Measurements from ENCODE around the gene FBXW10B. TPM values are rescaled to one million over a fixed set of nuclear protein-coding genes. Genes with fewer than 3 reads are reported as not detected.
"Not testable (repeated sequence)": the region's sequence is repeated elsewhere in the genome, so short reads cannot be mapped to it uniquely, and the experiment has no call there.

The FBXW10B gene
- total RNA-seq, 1 experiment from 2014 or later, result 8.1 TPM

DNA sequence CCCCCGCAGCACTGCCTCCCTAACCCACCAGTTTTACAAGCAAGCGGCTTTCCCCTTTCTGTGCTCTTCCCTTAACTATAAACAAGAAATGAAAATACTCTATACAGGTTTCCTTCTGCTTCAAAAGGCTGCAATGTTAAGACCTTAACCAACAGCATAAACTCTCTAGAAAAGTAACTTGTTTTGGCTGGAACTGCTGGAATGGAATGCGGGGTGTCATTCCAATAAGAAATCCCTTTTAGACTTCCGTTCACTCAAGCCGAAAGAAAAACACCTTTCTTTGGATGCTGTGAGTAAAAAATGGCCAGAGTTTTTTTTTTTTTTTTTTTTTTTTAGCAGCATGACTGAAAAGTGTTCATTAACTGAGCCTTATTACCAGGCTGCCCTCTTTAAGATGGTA, 27.5 kb downstream of the FBXW10B start:
- H3K4me3 Mint-ChIP-seq (ENCODE audit: low read depth, unreplicated experiment); DNase-seq; H3K27ac Mint-ChIP-seq (ENCODE audit: unreplicated experiment); BruUV-seq (replicated peaks); intact Hi-C loops (cut with micrococcal nuclease; ENCODE audit: unreplicated experiment); H3K36me3 Mint-ChIP-seq (ENCODE audit: insufficient read depth, unreplicated experiment); H3K4me1 Mint-ChIP-seq (ENCODE audit: low read depth, unreplicated experiment); H3K9me3 Mint-ChIP-seq (ENCODE audit: low read depth, unreplicated experiment); CTCF ChIA-PET; H3K27me3 Mint-ChIP-seq (ENCODE audit: unreplicated experiment): not testable (repeated sequence)

DNA sequence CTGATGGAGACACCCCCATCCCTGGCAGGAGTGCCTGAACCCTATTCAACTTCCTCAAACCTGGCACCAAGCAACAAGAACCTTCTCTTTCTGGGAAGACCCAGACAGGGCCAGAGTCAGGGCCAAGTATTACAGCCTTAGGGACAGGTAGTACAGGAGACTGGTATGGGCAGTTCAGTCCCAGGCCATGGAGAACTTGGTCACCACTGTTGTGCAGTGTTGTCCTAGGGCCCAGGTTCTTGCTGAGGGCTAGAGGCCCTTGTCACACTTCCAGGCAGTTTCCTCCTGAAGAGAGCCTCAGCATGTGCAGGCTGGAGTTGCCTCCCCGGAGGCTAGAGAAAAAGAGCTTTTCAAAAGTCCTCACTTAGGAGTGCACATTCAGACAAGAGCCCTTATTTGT, 28.7 kb downstream of the FBXW10B start:
- BruUV-seq (replicated peaks); H3K4me3 Mint-ChIP-seq (ENCODE audit: low read depth, unreplicated experiment); intact Hi-C loops (cut with micrococcal nuclease; ENCODE audit: unreplicated experiment); H3K4me1 Mint-ChIP-seq (ENCODE audit: low read depth, unreplicated experiment); CTCF ChIA-PET; H3K27ac Mint-ChIP-seq (ENCODE audit: unreplicated experiment); H3K27me3 Mint-ChIP-seq (ENCODE audit: unreplicated experiment); H3K36me3 Mint-ChIP-seq (ENCODE audit: insufficient read depth, unreplicated experiment); H3K9me3 Mint-ChIP-seq (ENCODE audit: low read depth, unreplicated experiment); DNase-seq: not testable (repeated sequence)

DNA sequence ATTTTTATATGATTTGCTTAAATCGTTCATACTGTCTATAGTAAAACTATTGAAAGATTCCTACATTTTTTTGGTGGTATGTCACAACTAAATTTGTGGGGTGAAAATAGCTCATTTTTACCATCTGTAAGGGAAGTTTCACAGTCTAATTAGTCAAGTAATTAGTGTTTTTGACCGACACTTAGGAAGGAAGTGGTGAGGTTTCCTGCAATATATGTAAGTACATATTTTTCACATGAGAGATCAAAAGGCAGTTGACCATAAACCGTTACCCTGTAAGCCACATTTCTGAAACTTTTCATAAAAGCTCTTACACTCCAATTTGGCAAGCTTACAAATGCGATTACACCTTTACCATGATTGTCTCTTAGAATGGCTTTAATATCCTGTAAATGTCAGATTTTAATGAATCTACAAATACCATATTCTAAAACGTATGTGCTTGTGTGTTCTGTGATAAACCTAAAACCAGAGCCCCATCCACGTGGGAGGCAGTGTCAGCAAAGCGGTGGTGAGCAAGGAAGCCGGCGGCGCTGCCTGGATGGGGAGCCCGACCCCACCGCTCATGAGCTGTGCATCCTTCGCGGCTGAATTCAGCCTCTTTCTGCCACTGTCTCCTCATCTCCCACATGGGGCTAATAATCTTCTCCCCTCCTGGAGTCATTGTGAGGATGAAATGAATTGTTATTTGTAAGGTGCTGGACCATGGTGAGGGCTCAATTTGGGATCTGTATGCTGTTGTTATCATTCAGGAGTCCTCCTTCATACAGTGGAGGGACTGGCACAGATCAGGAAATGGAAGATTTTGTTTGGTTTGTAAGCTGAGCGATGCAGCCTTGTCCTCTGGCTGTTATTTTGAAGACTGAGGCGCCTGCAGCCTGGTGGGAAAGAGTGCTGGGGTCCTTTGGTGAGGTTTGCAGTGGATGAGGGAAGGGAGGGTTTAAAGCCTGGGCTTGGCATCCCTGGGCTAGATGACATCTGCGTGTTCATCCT, 29.7 kb downstream of the FBXW10B start:
- H3K27me3 Mint-ChIP-seq (ENCODE audit: unreplicated experiment); intact Hi-C loops (cut with micrococcal nuclease; ENCODE audit: unreplicated experiment); H3K36me3 Mint-ChIP-seq (ENCODE audit: insufficient read depth, unreplicated experiment); H3K9me3 Mint-ChIP-seq (ENCODE audit: low read depth, unreplicated experiment); BruUV-seq (replicated peaks); H3K4me1 Mint-ChIP-seq (ENCODE audit: low read depth, unreplicated experiment); H3K4me3 Mint-ChIP-seq (ENCODE audit: low read depth, unreplicated experiment); DNase-seq; CTCF ChIA-PET; H3K27ac Mint-ChIP-seq (ENCODE audit: unreplicated experiment): not testable (repeated sequence)

DNA sequence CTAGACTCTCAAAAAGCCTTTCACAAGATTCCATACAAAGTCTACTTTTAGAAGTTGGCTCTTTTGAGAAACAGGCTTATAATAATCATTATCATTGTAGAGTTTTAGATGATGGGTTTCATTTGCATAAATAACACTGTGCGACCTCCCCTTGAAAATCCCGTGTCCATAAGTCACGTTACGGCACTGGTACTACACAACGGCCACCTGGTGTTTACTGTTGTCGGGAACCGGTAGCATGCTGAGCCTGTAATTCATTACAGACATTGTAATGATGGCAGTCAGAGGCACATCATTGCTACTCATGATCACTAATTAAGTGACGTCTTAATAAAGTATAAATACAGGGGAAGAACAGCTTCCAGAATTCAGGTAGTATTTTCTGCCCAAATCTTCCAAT, 31.5 kb downstream of the FBXW10B start:
- CTCF ChIA-PET; H3K27ac Mint-ChIP-seq (ENCODE audit: unreplicated experiment); H3K4me3 Mint-ChIP-seq (ENCODE audit: low read depth, unreplicated experiment); H3K27me3 Mint-ChIP-seq (ENCODE audit: unreplicated experiment); intact Hi-C loops (cut with micrococcal nuclease; ENCODE audit: unreplicated experiment); H3K9me3 Mint-ChIP-seq (ENCODE audit: low read depth, unreplicated experiment); H3K4me1 Mint-ChIP-seq (ENCODE audit: low read depth, unreplicated experiment); BruUV-seq (replicated peaks); DNase-seq; H3K36me3 Mint-ChIP-seq (ENCODE audit: insufficient read depth, unreplicated experiment): not testable (repeated sequence)

DNA sequence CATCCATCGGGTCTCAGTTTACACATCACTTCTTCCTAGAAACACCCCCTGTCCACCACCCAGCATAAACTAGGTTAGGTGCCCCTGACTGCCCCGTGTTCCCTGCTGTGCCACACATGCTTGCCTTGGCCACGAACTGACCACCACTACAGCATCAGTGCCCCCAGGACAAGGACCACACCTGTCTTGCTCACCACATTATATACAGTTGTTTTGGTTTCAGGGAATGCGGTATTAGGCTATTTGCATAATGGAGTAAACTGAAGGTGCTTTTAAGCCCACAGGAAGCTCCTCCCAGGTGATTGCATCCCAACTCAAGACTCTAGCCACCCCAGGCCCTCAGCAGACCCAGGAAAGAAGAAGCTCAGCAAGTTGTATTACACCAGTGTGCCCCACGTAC, 36.2 kb downstream of the FBXW10B start:
- DNase-seq; H3K9me3 Mint-ChIP-seq (ENCODE audit: low read depth, unreplicated experiment); H3K4me3 Mint-ChIP-seq (ENCODE audit: low read depth, unreplicated experiment); intact Hi-C loops (cut with micrococcal nuclease; ENCODE audit: unreplicated experiment); CTCF ChIA-PET; BruUV-seq (replicated peaks); H3K27me3 Mint-ChIP-seq (ENCODE audit: unreplicated experiment); H3K4me1 Mint-ChIP-seq (ENCODE audit: low read depth, unreplicated experiment); H3K27ac Mint-ChIP-seq (ENCODE audit: unreplicated experiment); H3K36me3 Mint-ChIP-seq (ENCODE audit: insufficient read depth, unreplicated experiment): not testable (repeated sequence)

DNA sequence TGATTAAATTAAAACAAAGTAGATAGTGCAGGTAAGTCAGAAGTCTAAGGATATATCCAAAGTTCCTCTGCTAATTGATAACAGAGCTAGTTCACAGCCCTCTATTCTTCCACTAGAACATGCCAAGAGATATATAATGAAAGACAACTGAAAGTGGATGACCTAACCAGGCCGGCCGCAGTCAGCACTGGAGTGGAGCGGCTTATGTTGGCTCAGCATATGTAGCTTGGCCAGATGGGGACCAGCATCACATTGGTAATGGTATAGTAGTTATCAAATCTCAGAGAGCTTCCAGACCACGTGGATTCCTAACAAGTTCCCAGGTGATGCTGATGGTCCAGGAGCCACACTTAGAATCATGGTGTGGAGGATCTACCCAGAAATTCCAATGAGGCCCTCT, 38.0 kb downstream of the FBXW10B start:
- BruUV-seq (replicated peaks); H3K27ac Mint-ChIP-seq (ENCODE audit: unreplicated experiment); H3K36me3 Mint-ChIP-seq (ENCODE audit: insufficient read depth, unreplicated experiment); H3K4me1 Mint-ChIP-seq (ENCODE audit: low read depth, unreplicated experiment); intact Hi-C loops (cut with micrococcal nuclease; ENCODE audit: unreplicated experiment); CTCF ChIA-PET; DNase-seq; H3K4me3 Mint-ChIP-seq (ENCODE audit: low read depth, unreplicated experiment); H3K27me3 Mint-ChIP-seq (ENCODE audit: unreplicated experiment); H3K9me3 Mint-ChIP-seq (ENCODE audit: low read depth, unreplicated experiment): not testable (repeated sequence)

DNA sequence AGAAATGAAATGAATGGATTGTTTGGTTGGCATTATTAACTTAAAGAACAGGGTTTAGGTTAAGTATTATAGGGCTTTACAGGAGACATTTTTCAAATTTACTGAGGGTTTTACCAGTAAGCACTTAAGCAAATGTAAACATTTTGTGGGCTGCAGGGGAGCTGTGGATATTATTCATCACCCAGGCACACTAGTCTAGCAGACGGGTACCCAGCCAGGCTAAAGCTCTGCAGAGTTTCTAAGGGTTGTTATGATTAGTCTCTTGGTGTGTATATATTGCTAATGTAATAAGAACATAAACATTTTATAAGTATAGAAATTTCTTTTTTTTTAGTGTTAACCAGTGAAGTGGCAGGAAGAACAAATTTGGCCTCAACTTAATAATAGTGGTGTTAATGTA, 42.7 kb downstream of the FBXW10B start:
- H3K4me1 Mint-ChIP-seq (ENCODE audit: low read depth, unreplicated experiment); intact Hi-C loops (cut with micrococcal nuclease; ENCODE audit: unreplicated experiment); BruUV-seq (replicated peaks); H3K36me3 Mint-ChIP-seq (ENCODE audit: insufficient read depth, unreplicated experiment); DNase-seq; H3K27me3 Mint-ChIP-seq (ENCODE audit: unreplicated experiment); H3K9me3 Mint-ChIP-seq (ENCODE audit: low read depth, unreplicated experiment); H3K27ac Mint-ChIP-seq (ENCODE audit: unreplicated experiment); H3K4me3 Mint-ChIP-seq (ENCODE audit: low read depth, unreplicated experiment); CTCF ChIA-PET: not testable (repeated sequence)

DNA sequence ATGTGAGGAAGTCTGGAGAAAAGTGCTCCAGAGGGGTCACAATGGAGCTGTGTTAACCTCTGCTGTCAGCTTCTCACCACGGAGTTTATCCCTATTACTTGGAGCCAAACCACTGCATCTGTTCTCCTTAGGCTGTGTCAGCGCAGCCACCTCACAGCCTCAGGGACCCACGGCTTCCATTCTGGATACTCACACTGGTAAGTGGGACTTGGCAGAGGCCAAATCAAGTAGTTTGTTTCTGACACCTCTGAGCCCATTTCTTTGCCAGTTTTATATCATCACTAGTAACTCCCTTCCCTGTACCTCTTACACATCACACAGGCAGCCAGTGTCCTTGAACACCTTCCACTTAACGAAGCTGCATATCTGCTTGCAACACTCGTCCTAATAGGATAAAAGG, 44.8 kb downstream of the FBXW10B start:
- H3K9me3 Mint-ChIP-seq (ENCODE audit: low read depth, unreplicated experiment); H3K36me3 Mint-ChIP-seq (ENCODE audit: insufficient read depth, unreplicated experiment); DNase-seq; intact Hi-C loops (cut with micrococcal nuclease; ENCODE audit: unreplicated experiment); CTCF ChIA-PET; H3K4me1 Mint-ChIP-seq (ENCODE audit: low read depth, unreplicated experiment); H3K27me3 Mint-ChIP-seq (ENCODE audit: unreplicated experiment); BruUV-seq (replicated peaks); H3K27ac Mint-ChIP-seq (ENCODE audit: unreplicated experiment); H3K4me3 Mint-ChIP-seq (ENCODE audit: low read depth, unreplicated experiment): not testable (repeated sequence)

DNA sequence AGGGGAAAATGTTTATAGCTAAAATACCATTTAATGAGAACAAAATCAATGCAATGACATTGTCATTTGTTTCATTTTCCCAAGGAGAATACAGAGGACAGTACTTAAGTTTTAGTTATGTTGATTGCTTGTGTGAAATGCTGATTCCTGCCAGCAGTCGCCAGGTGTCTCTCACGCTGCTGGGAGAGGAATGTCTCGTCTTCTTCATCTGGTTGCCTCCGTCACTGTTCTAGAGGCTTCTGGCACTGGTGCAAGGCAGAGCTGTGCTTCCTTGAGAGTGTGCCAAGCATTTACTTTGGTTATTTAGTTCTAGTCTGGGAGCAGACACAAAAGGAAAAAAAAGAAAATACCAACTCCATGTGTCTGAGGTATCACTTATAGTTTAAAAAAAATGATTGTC, 45.6 kb downstream of the FBXW10B start:
- BruUV-seq (replicated peaks); H3K27ac Mint-ChIP-seq (ENCODE audit: unreplicated experiment); H3K4me3 Mint-ChIP-seq (ENCODE audit: low read depth, unreplicated experiment); H3K36me3 Mint-ChIP-seq (ENCODE audit: insufficient read depth, unreplicated experiment); H3K9me3 Mint-ChIP-seq (ENCODE audit: low read depth, unreplicated experiment); DNase-seq; H3K27me3 Mint-ChIP-seq (ENCODE audit: unreplicated experiment); CTCF ChIA-PET; H3K4me1 Mint-ChIP-seq (ENCODE audit: low read depth, unreplicated experiment); intact Hi-C loops (cut with micrococcal nuclease; ENCODE audit: unreplicated experiment): not testable (repeated sequence)
